HG03159 (cell line): Measurements from ENCODE around the gene PITX3.
A peak's percentile ranks its signal among the peaks of the same experiment; 100 is the strongest.

Experiments
- ATAC-seq: cut with Tn5 transposase; IDR thresholded peaks from one replicate; pipeline ENCODE4 v1.9.1; 2021; ENCODE audit warnings: mild to moderate bottlenecking, moderate library complexity; ENCODE audit not compliant: unreplicated experiment

Gene PITX3

DNA sequence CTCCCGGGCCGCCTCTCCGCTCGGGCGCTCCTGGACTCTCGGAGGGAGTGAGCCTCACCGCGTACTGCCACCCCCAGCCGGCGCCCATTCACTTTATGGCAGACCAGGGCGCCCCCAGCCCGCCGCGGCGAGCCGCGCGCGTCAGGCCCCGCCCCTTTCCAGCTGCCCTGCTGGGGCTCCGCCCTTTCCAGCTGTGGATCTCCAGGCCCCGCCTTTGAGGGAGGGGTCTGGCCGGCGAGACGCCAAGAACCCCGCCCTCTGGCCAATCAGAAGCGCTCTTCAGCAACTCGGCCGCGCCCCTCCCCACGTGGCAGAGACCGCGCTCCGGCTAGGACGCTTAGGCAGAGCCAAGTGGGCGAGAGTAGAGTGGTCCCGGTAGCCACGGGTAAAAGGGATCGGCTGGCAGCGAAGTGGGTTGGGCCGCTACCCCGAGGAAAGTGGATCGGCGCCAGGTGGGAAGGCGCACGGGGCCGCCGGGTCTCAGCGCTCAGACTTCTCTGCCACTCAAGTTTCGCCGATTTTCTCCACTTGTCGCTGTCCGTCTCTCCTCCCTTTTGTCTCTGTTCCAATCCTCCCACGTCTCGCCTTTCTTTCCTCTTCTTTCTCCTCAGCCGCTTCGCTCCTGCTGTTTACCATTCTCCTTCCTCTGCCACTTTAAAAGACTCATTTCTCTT lies at the start of gene PITX3:
PITX3 (minus strand) TSS at position 69 of the 674 bp plus-strand sequence. CDS start 9,432 bp downstream, outside the sequence.
- ATAC-seq = peak; percentile 48

DNA sequence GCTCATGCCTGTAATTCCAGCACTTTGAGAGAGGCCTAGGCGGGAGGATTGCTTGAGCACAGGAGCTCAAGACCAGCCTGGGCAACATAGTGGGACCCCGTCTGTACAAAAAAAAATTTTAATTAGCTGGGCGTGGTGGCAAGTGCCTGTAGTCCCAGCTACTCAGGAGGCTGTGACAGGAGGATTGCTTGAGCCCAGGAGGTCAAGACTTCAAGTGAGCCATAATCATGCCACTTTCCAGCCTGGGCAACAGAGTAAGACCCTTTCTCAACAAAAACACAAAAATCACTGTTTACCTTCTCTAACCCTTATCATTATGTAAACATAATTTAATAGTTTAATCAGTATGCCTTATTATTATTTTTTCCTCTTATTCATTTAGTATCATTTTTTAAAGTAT lies 48.5 kb upstream of the PITX3 start:
- no peak for ATAC-seq

DNA sequence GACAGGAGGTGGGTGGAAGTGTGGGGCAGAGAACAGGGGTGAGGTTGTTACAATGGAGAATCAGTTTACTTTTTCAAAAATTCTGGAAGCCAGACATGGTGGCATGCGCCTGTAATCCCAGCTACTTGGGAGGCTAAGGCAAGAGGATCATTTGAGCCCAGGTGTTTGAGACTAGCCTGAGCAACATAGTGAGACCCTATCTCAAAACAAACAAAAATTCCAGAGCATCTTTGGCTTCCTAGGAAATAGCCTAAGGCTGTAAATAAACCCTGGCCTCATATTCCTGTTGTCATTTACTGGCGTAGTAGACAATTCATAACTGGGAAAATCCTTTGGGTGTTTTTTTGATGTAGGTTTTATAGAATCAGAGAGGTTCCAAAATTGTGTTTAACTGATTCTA lies 48.0 kb upstream of the PITX3 start:
- no peak for ATAC-seq

DNA sequence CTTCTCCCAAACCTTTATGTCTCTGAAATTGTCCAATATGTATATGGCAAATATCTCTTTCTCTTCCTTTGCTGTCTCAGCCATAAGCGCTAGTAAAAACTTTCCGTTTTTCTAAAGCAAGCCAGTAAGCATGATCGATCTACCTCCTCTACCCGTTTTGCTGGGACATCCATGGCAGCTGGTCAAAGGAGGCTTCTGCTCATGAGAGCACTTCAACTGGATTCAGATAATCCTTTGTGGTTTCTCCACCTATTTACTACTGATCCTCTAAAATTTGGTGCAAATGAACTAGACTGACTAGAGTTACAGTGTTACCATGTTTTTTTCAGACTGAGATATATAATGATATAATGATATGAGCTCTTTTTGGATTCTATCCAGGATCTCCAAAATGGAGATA lies 46.7 kb upstream of the PITX3 start:
- ATAC-seq = no peak

DNA sequence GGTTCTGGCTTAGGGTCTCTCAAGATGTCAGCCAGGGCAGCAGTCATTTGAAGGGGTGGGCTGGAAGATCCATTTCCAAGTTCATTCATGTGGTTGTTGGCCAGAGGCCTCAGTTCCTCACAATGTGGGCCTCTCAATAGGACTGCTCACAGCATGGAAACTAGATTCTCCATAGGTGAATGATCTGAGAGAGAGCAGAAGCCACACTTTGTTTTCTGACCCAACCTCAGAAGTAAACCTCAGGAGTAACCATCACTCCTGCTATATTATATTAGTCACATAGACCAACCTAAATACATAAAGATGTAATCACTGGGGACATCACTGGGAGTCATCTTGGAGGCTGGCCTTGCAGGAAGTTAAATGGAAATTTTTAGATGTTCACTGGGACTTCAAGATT lies 46.2 kb upstream of the PITX3 start:
- no peak for ATAC-seq

DNA sequence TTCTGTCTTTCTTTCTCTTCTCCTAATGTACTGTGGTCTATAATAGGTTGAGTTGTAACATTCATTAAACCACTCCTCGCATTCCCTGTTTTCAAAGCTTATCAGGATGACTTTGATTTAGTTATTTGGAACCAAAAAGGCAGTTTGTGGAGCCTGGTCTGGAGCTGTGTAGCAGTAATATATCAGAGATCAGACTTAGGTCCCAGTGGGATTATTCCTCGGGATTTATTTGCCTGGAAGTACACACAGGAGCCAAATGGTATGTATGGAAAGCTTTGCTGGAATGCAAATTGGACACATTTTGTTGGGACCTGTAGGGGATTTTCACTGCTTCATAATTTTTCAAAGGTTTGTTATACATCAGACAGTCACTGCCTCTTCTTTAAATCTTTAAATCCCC lies 44.9 kb upstream of the PITX3 start:
- no peak for ATAC-seq

DNA sequence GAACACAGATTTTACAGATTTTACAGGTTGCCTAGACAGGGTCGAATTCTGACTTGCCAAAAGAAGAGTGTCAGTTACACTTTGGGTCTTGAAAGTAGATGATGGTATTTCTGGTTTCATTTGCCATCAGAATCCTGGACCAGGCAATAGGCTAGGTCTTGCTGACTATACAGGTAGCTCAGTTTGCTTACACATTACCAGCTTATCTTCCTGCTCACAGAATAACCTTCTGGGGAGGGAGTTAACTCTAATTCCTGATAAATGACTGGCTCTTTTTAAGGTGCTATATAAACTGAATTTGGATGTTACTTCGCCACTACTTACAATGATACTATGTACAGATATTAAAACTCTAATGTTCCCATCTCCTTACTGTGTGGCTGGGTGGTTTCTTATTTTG lies 43.8 kb upstream of the PITX3 start:
- no peak for ATAC-seq

DNA sequence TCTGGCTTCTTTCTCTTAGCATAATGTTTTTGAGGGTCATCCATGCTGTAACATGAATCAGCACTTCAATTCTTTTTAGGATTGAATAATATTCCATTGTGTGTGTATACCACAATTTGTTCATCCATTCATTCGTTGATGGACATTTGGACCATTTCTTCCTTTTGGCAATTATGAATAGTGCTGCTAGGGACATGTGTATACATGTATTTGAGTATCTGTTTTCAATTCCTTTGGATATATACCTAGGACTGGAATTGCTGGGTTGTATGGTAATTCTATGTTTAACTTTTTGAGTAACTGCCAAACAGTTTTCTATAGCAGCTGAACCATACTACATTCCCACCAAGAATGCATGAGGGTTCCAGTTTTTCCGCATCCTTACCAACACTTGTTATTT lies 43.2 kb upstream of the PITX3 start:
- no peak for ATAC-seq

DNA sequence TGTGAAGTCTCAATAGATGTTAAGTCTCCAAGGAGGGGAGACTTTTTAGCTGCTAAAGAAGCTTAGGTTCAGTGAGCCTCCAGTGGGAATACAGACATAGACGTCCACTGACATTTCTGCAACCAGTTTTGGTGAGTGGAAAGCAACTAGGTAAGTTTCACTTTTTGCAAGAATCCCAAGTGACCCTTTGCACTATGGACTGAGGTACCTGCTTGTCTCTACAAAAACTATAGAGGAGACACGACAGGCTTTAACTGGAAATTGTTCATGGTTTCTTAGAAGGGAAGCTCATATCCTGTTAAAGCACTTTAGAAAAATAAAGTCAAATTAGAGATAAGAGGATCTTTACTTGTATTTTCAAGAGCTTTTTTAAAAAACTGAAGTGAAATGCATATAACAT lies 42.6 kb upstream of the PITX3 start:
- no peak for ATAC-seq

DNA sequence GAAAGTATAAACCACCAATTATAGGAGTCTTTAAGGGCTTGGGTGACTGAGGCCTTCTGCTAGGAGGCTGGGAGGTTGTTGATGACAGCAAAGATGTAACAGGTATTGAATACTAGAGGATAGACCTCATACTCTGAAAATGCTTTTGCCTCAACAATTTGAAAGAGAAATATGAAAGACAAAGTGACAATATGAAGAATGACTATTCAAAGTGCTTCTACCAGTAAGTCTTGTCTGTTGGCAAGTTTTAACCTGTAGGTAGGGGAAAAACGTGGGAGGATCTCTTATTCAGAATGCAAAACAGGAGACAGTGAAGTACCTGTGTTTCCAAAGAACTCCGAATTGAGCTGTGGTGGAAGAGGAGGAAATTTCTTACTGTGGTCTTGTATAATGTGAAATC lies 42.2 kb upstream of the PITX3 start:
- no peak for ATAC-seq

DNA sequence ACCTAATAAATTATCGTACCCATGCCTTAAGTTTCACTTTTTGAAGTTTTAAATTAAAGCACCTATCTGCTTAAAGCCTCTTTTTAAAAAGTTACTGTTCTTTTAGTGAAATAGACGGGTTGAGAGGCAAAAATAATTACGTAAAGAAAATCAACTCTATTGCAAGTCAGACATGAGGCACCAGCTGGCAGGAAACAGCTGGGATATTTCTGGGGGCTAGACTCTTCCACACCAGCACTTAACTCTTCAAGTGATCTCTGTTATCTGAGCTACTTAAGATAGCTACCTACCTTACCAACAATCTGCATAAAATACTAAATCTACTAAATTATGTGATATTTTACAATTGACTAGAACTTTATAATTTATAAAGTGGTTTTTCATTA lies 39.8 kb upstream of the PITX3 start:
- no peak for ATAC-seq

DNA sequence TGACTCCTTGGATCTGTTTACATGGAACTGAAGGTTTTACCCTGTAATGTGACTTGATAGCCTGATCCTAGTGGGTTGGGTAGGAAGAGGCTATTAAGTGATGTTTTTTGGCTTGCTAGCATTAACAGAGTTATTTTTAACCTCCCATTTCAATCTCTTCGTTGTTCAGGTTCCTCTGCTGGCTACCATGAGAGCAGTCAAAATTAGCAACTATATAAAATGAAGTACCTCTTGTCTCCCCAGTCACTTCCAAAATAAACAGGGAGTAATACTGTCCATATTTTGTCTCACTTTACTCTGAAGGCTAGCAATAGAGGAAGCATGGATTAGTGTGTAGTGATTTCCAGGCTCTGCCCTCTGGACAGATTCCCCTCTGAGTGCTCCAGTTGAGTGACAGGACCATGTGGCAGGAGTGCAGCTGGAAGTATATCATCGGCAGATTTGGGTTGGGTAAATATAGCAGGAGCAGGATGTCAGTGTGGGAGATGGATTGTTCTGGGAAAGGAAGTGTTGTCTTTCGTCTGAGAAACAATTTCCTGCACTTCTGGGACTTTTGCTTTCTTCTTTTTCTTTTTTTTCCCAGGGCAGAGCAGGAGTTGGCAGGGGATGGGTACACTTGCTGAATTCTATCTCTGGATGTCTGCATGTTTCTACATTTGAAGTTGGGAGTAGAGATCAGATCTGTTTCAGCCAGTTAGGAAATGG lies 39.2 kb upstream of the PITX3 start:
- no peak for ATAC-seq

DNA sequence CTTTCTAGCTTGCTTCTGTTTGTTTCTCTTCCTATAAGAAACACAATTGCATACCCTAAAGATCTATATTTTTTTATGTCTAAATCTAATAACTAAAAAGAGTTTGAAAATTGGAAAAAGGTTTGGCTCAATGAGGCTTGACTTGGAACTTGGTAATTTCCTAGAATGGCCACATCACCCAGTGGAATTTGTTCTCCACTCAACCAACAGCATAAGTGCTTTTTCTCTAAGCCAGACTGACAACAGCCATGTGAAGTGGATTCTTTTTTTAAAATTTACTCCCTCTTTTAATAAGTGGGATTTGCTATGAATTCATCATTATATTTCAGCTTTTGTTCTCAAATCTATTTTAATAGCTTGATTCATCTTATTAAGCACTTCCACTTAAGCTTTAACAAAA lies 37.8 kb upstream of the PITX3 start:
- no peak for ATAC-seq

DNA sequence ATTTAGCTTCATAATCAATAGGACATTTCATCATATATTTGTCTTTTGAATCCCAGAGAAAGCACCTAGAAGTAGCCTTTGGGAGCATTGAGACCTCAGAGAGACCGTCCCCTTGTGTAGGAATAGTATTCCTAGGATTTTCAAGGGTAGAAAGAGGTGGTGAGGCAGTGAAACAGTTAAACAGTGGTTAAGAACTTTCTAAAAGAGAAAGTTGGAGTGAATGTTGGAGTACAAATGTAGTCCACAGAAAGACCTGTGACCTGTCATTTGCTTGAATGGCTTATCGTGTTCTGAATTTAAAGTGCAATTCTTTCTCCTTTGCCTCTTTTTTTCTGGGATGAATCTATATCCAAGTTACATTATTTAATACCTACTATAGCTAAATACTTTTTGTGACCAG lies 34.0 kb upstream of the PITX3 start:
- ATAC-seq = no peak

DNA sequence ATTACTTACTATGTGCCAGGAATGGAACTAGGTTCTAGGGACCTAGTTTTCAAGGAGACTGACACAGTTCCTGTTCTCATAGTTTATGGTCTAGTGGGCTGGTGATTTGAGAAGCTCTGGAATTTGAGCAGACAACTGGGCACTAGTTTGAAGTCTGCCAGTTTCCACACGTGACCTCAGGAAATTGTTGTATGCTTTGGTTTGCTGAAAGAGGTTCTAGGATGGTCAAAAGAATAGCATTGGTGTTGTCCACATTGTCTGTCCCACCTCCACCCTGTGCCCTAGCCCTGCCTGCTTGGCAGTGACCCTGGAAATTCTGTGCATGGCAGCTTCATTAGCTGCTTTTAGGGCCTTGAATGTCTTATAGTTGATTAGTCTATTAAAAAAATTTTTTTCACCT lies 32.8 kb upstream of the PITX3 start:
- ATAC-seq = no peak

DNA sequence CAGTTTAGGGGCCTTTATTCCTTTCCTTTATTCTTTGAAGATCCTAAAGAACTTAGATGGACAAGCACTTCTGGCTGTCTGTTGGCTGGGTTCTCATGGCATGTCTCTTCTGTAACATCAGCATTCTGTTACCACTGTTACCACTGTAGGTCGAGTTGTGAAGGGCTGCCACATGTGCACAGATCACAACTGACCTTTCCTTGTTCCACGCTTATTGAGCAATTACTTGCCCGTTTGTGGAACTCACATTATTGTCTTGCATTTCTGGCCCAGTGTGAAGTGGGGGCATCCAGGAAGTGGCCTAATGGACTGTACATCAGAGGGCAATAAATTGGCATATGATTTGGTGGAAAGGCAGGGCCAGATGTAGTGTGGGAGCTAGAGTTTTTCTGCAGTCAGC lies 27.7 kb upstream of the PITX3 start:
- no peak for ATAC-seq

DNA sequence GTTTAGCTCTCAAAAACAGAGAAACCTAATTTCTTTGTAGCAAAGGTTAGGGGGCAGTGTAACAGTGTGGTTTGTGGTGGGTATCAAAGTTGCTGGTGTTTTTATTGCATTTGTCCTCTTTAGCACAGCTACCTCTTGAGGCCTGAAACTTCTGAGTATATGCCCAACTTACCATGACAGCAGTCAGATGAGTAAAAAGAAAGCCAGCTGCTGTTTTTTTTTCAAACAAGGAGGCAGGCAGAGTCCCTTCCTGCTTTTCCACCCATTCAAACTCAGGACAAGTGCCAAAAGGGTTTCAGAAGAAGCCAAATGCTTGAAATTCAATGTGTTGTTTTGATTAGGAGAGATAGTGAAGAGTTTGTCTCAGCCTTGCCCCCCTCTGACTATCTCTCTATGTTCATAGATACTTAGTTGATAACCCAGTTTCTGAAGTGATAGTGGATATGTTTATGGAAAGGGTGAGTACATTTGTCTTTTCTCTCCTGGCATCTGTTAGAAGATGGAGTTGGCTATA lies 27.1 kb upstream of the PITX3 start:
- no peak for ATAC-seq

DNA sequence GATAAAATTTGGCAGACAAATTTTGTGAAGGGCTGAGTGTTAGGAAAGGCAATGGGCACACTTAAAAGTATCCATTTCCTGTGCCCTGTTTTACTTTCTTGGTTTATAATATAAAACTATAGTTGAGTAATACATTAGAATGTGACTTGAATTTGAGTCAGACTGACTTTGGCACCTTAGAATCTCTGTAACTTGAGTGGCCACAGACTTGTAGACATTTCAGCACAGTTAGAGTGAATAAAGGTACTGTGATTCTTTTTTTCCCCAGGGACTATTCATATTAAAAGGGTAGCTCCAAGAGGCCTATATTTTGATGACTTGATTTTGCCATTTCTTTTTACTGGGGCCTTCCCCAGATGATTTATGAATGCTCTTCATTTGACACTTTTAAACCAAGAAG lies 26.4 kb upstream of the PITX3 start:
- no peak for ATAC-seq

DNA sequence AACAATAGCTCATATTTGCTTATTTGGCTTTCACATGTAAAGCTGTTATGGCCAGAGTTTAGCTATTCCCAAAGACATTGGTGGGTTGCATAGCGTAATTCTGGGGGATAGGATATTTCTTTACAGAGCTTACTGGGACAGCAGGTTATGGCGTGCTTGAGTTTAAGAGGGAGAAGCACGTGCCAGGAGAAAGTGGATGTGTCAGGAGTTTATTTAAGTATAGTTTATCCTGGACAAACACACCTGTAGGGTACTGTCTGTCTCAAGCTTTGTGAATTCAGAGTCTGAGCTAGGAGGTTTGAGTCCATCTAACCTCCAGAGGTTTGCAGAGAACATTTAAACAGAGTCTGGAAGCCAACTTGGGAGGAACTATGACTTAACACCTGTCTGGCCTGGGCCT lies 25.4 kb upstream of the PITX3 start:
- ATAC-seq = no peak

DNA sequence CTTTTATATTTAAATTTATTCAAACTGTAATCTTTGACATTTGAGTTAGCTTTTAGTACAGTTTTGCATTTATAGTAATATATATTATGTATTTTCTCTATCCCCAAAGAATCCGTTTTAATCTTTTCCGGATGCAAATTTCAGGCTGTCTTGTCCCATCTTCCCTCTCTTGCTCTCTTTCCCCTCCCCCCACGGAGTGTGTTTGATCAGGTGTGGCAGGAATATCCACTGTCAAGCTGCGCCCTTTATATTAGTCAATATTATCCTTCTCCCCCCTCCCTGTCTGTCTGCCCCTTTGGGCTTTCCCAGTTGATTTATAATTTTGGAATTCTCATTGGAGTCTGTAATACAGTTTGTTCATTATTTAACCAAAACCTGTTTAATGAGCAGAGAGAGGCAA lies 23.1 kb upstream of the PITX3 start:
- ATAC-seq = no peak

DNA sequence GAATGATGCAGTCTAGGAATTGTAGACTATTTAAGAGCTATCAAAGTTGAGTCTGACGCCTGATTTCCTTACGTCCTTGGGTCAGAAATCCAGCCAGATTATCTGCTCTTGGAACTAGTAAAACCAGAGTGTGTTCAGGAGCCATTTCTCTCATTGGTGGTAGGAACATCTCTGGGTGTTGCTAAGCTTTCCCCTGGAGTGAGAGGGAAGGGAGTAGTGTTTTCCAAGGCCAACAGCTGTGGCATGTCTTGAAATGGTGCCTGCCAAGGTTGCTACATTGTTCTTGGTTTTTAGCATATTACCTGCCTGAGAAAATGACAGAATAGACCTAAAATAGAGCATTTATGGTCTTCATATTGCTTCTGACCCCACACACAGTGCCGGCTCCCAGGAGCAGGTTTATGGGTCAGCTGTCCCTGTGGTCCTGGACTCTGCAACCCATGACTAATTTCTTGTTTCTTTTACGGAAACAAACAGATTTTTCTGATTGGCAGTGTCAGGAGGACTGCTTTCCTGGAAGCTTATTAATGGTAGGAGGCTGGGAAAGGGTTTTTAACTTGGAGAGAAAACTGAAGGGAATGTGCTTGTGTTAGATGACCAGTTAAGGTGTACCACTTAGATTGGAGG lies 21.5 kb upstream of the PITX3 start:
- no peak for ATAC-seq

DNA sequence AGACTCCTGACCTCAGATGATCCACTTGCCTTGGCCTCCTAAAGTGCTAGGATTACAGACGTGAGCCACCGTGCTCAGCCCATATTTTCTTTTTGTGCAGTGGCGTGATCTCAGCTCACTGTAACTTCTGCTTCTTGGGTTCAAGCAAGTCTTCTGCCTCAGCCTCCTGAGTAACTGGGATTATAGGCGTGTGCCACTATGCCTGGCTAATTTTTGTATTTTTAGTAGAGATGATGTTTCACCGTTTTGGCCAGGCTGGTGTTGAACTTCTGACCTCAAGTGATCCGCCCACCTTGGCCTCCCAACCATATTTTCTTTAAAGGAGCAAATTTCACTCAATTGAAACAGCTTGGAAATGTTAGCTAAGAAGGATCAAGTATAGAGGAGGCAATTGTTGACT lies 20.5 kb upstream of the PITX3 start:
- ATAC-seq = no peak
